ENCODE results near the gene LIX1. TPM values are rescaled to one million over a fixed set of nuclear protein-coding genes. Genes with fewer than 3 reads are reported as not detected.

The LIX1 gene
- total and polyA plus RNA-seq, 4 donors, result not detected

- DNase-seq (ENCODE audit: low spot score), result no peak
- WGBS, result 81% methylated on average over 3 of the region's 3 CpGs
- no peaks in the 10 kb centered on the region for H3K36me3 ChIP-seq (ENCODE audit: control insufficient read depth in 4 of 4, insufficient read depth in 3 of 4, low read depth in 1 of 4, low read length in 3 of 4)
- H3K27me3 ChIP-seq (ENCODE audit: control insufficient read depth in 4 of 4, insufficient read depth in 4 of 4, low read length in 3 of 4), result no peaks in the 10 kb centered on the region
- H3K4me3 ChIP-seq (ENCODE audit: low read depth in 1 of 3, low read length in 3 of 3), result no peak overlapping the region
- TF ChIP-seq TAF1 (conservative IDR thresholded peaks at IDR 0.05), result no peak
- TF ChIP-seq ATF3 (IDR thresholded peaks at IDR 0.05), result no peak
- no peak for TF ChIP-seq SP1 (IDR thresholded peaks at IDR 0.05)
- TF ChIP-seq FOXA2 (IDR thresholded peaks at IDR 0.05), result no peak
- TF ChIP-seq CTCF (IDR thresholded peaks at IDR 0.05; ENCODE audit: low read depth, low read length, missing input control), result no peak
- TF ChIP-seq HNF4G (IDR thresholded peaks at IDR 0.05), result no peak
- TF ChIP-seq NR2F2 (IDR thresholded peaks at IDR 0.05), result no peak
- TF ChIP-seq MAX (IDR thresholded peaks at IDR 0.05), result no peak
- no peak for TF ChIP-seq JUND (IDR thresholded peaks at IDR 0.05)
- no peak for TF ChIP-seq RAD21 (IDR thresholded peaks at IDR 0.05)
- no peak for TF ChIP-seq YY1 (IDR thresholded peaks at IDR 0.05)
- TF ChIP-seq ZBTB33 (IDR thresholded peaks at IDR 0.05), result no peak
- TF ChIP-seq GABPA (IDR thresholded peaks at IDR 0.05 in 1 of 2, conservative IDR thresholded peaks at IDR 0.05 in 1 of 2), result no peak
- TF ChIP-seq FOXA1 (IDR thresholded peaks at IDR 0.05), result no peak
- TF ChIP-seq EGR1 (IDR thresholded peaks at IDR 0.05; ENCODE audit: low read depth in 2 of 2), result no peak
- no peak for TF ChIP-seq REST (IDR thresholded peaks at IDR 0.05)
- no peak for TF ChIP-seq HNF4A (conservative IDR thresholded peaks at IDR 0.05)
- no peaks in the 10 kb centered on the region for H3K4me1 ChIP-seq (ENCODE audit: control insufficient read depth in 4 of 4, insufficient read depth in 4 of 4, low read length in 3 of 4)
- no peaks in the 10 kb centered on the region for H3K9me3 ChIP-seq (ENCODE audit: control insufficient read depth in 4 of 4, low read length in 3 of 4)
- H3K27ac ChIP-seq (ENCODE audit: low read depth in 1 of 2, low read length in 2 of 2), result no peak overlapping the region
- H3K9ac ChIP-seq (ENCODE audit: low read depth in 1 of 2, low read length in 2 of 2), result no peak overlapping the region
Measured at GRCh38 chr5:97134634-97135033, 7.8 kb downstream of the LIX1 start.

GRCh38 chr5:97133101-97133500 is 9.3 kb downstream of the LIX1 start:
- H3K4me1 ChIP-seq (ENCODE audit: control insufficient read depth in 4 of 4, insufficient read depth in 4 of 4, low read length in 3 of 4), result no peaks in the 10 kb centered on the region
- H3K27ac ChIP-seq (ENCODE audit: low read depth in 1 of 2, low read length in 2 of 2), result no peak overlapping the region
- no peaks in the 10 kb centered on the region for H3K36me3 ChIP-seq (ENCODE audit: control insufficient read depth in 4 of 4, insufficient read depth in 3 of 4, low read depth in 1 of 4, low read length in 3 of 4)
- no peaks in the 10 kb centered on the region for H3K27me3 ChIP-seq (ENCODE audit: control insufficient read depth in 4 of 4, insufficient read depth in 4 of 4, low read length in 3 of 4)
- no peak overlapping the region for H3K4me3 ChIP-seq (ENCODE audit: low read depth in 1 of 3, low read length in 3 of 3)
- TF ChIP-seq REST (IDR thresholded peaks at IDR 0.05) (no peak), ZBTB33 (IDR thresholded peaks at IDR 0.05) (no peak), MAX (IDR thresholded peaks at IDR 0.05) (no peak)
- H3K9me3 ChIP-seq (ENCODE audit: control insufficient read depth in 4 of 4, low read length in 3 of 4), result no peaks in the 10 kb centered on the region
- H3K9ac ChIP-seq (ENCODE audit: low read depth in 1 of 2, low read length in 2 of 2), result no peak overlapping the region
- DNase-seq (ENCODE audit: low spot score), result no peak
